ENCODE measurements around the gene LSP1.
A peak's percentile ranks its signal among the peaks of the same experiment; 100 is the strongest.

The LSP1 gene

GRCh38 chr11:1928470-1928890 is 75.6 kb downstream of the LSP1 start:
- ChIA-PET CTCF (no interaction called here), POLR2A (ENCODE audit: low non-redundant PET) (no interaction called here)
- peak overlapping the region; percentile 68 for H3K27ac ChIP-seq
- no peak for DNase-seq (ENCODE audit: low spot score)
- no peak for TF ChIP-seq CTCF (conservative IDR thresholded peaks at IDR 0.05; ENCODE audit: low read depth)

GRCh38 chr11:1928891-1929541 is 76.1 kb downstream of the LSP1 start:
- CTCF ChIA-PET = no interaction called here
- no peak for TF ChIP-seq CTCF (conservative IDR thresholded peaks at IDR 0.05; ENCODE audit: low read depth)
- POLR2A ChIA-PET (ENCODE audit: low non-redundant PET) = no interaction called here
- DNase-seq (ENCODE audit: low spot score) = no peak
- H3K27ac ChIP-seq = peak overlapping the region; percentile 68; the same call in 1 of the 2 replicates

- ChIA-PET CTCF (no interaction called here), POLR2A (ENCODE audit: low non-redundant PET) (no interaction called here)
- DNase-seq (ENCODE audit: low spot score) = no peak
Measured at GRCh38 chr11:1929621-1930461, 77.0 kb downstream of the LSP1 start.

GRCh38 chr11:1930462-1930830 is 77.6 kb downstream of the LSP1 start:
- ChIA-PET POLR2A (ENCODE audit: low non-redundant PET) (no interaction called here), CTCF (no interaction called here)
- no peak overlapping the region for H3K27ac ChIP-seq

More at GRCh38 chr11:1929621-1930461, 77.0 kb downstream of the LSP1 start:
- H3K27ac ChIP-seq = no peak overlapping the region
- no peak for TF ChIP-seq CTCF (conservative IDR thresholded peaks at IDR 0.05; ENCODE audit: low read depth)

GRCh38 chr11:1931341-1932104 is 78.6 kb downstream of the LSP1 start:
- ChIA-PET CTCF (interaction anchor here (0.6 kb wide), 1 partner anchor 344 kb away, joined by 6 read pairs; no protein-coding TSS in a partner anchor), POLR2A (ENCODE audit: low non-redundant PET) (no interaction called here)
- no peak for TF ChIP-seq CTCF (conservative IDR thresholded peaks at IDR 0.05; ENCODE audit: low read depth)
- DNase-seq (ENCODE audit: low spot score) = no peak
- no peak overlapping the region for H3K27ac ChIP-seq

More at GRCh38 chr11:1930462-1930830, 77.6 kb downstream of the LSP1 start:
- no peak for TF ChIP-seq CTCF (conservative IDR thresholded peaks at IDR 0.05; ENCODE audit: low read depth)
- no peak for DNase-seq (ENCODE audit: low spot score)

- no peak for DNase-seq (ENCODE audit: low spot score)
- ChIA-PET POLR2A (ENCODE audit: low non-redundant PET) (no interaction called here), CTCF (interaction anchor here (0.6 kb wide), 1 partner anchor 345 kb away, joined by 6 read pairs; no protein-coding TSS in a partner anchor)
- TF ChIP-seq CTCF (conservative IDR thresholded peaks at IDR 0.05; ENCODE audit: low read depth) = no peak
- H3K27ac ChIP-seq = no peak overlapping the region
Measured at GRCh38 chr11:1932105-1932480, 79.2 kb downstream of the LSP1 start.

Data from RWPE1 (cell line).